ENCODE results near the gene WNT11.

Gene WNT11

GRCh38 chr11:76197332-76197731, 9.0 kb downstream of the WNT11 start:
- Histone ChIP-seq H3K27ac (ENCODE audit: low read depth, low read length) (no peak overlapping the region), H3K4me3 (ENCODE audit: low read depth in 1 of 5, low read length in 5 of 5) (no peak overlapping the region), H3K4me1 (ENCODE audit: control insufficient read depth in 5 of 5, insufficient read depth in 5 of 5, low read length in 5 of 5) (peaks cover 0 to 12% (median 7%) of the 10 kb centered on the region in 5 donors), H3K9ac (ENCODE audit: low read length in 5 of 5) (no peak overlapping the region), H3K36me3 (ENCODE audit: control insufficient read depth in 5 of 5, insufficient read depth in 5 of 5, low read length in 5 of 5) (peaks cover 0 to 78% (median 67%) of the 10 kb centered on the region in 5 donors), H3K27me3 (ENCODE audit: control insufficient read depth in 5 of 5, insufficient read depth in 4 of 5, low read length in 5 of 5) (no peaks in the 10 kb centered on the region), H3K9me3 (ENCODE audit: control insufficient read depth in 5 of 5, low read length in 5 of 5) (no peaks in the 10 kb centered on the region)

GRCh38 chr11:76196849-76197248, 9.5 kb downstream of the WNT11 start:
- peaks cover 0 to 12% (median 5%) of the 10 kb centered on the region in 5 donors for H3K4me1 ChIP-seq (ENCODE audit: control insufficient read depth in 5 of 5, insufficient read depth in 5 of 5, low read length in 5 of 5)
- H3K36me3 ChIP-seq (ENCODE audit: control insufficient read depth in 5 of 5, insufficient read depth in 5 of 5, low read length in 5 of 5), result peaks cover 0 to 78% (median 69%) of the 10 kb centered on the region in 5 donors
- no peak overlapping the region for H3K27ac ChIP-seq (ENCODE audit: low read depth, low read length)
- H3K9me3 ChIP-seq (ENCODE audit: control insufficient read depth in 5 of 5, low read length in 5 of 5), result no peaks in the 10 kb centered on the region
- H3K9ac ChIP-seq (ENCODE audit: low read length in 5 of 5), result no peak overlapping the region
- no peak overlapping the region for H3K4me3 ChIP-seq (ENCODE audit: low read depth in 1 of 5, low read length in 5 of 5)
- no peaks in the 10 kb centered on the region for H3K27me3 ChIP-seq (ENCODE audit: control insufficient read depth in 5 of 5, insufficient read depth in 4 of 5, low read length in 5 of 5)

GRCh38 chr11:76194872-76195668, 11.2 kb downstream of the WNT11 start:
- no peak overlapping the region for H3K27ac ChIP-seq (ENCODE audit: low read depth, low read length)
- no peak overlapping the region for H3K9ac ChIP-seq (ENCODE audit: low read length in 5 of 5)
- H3K4me1 ChIP-seq (ENCODE audit: control insufficient read depth in 5 of 5, insufficient read depth in 5 of 5, low read length in 5 of 5), result peaks cover 4 to 27% (median 15%) of the 10 kb centered on the region in 5 donors

GRCh38 chr11:76193219-76193618, 13.1 kb downstream of the WNT11 start:
- peaks cover 0 to 96% (median 89%) of the 10 kb centered on the region in 5 donors for H3K36me3 ChIP-seq (ENCODE audit: control insufficient read depth in 5 of 5, insufficient read depth in 5 of 5, low read length in 5 of 5)
- H3K9ac ChIP-seq (ENCODE audit: low read length in 5 of 5), result no peak overlapping the region
- H3K4me1 ChIP-seq (ENCODE audit: control insufficient read depth in 5 of 5, insufficient read depth in 5 of 5, low read length in 5 of 5), result peaks cover 4 to 27% (median 15%) of the 10 kb centered on the region in 5 donors
- no peaks in the 10 kb centered on the region for H3K9me3 ChIP-seq (ENCODE audit: control insufficient read depth in 5 of 5, low read length in 5 of 5)
- no peaks in the 10 kb centered on the region for H3K27me3 ChIP-seq (ENCODE audit: control insufficient read depth in 5 of 5, insufficient read depth in 4 of 5, low read length in 5 of 5)
- H3K4me3 ChIP-seq (ENCODE audit: low read depth in 1 of 5, low read length in 5 of 5), result no peak overlapping the region
- no peak overlapping the region for H3K27ac ChIP-seq (ENCODE audit: low read depth, low read length)

More at GRCh38 chr11:76194872-76195668, 11.2 kb downstream of the WNT11 start:
- no peaks in the 10 kb centered on the region for H3K27me3 ChIP-seq (ENCODE audit: control insufficient read depth in 5 of 5, insufficient read depth in 4 of 5, low read length in 5 of 5)
- H3K9me3 ChIP-seq (ENCODE audit: control insufficient read depth in 5 of 5, low read length in 5 of 5), result no peaks in the 10 kb centered on the region
- H3K4me3 ChIP-seq (ENCODE audit: low read depth in 1 of 5, low read length in 5 of 5), result no peak overlapping the region
- H3K36me3 ChIP-seq (ENCODE audit: control insufficient read depth in 5 of 5, insufficient read depth in 5 of 5, low read length in 5 of 5), result peaks cover 0 to 81% (median 76%) of the 10 kb centered on the region in 5 donors

- peaks cover 0 to 88% (median 79%) of the 10 kb centered on the region in 5 donors for H3K36me3 ChIP-seq (ENCODE audit: control insufficient read depth in 5 of 5, insufficient read depth in 5 of 5, low read length in 5 of 5)
- no peak overlapping the region for H3K9ac ChIP-seq (ENCODE audit: low read length in 5 of 5)
- H3K4me3 ChIP-seq (ENCODE audit: low read depth in 1 of 5, low read length in 5 of 5), result no peak overlapping the region
- H3K27ac ChIP-seq (ENCODE audit: low read depth, low read length), result no peak overlapping the region
- H3K9me3 ChIP-seq (ENCODE audit: control insufficient read depth in 5 of 5, low read length in 5 of 5), result no peaks in the 10 kb centered on the region
- H3K27me3 ChIP-seq (ENCODE audit: control insufficient read depth in 5 of 5, insufficient read depth in 4 of 5, low read length in 5 of 5), result no peaks in the 10 kb centered on the region
- H3K4me1 ChIP-seq (ENCODE audit: control insufficient read depth in 5 of 5, insufficient read depth in 5 of 5, low read length in 5 of 5), result peaks cover 9 to 45% (median 32%) of the 10 kb centered on the region in 5 donors
These were observed 15.9 kb downstream of the WNT11 start for GRCh38 chr11:76190376-76190775.

GRCh38 chr11:76189682-76190081, 16.6 kb downstream of the WNT11 start:
- Histone ChIP-seq H3K4me3 (ENCODE audit: low read depth in 1 of 5, low read length in 5 of 5) (no peak overlapping the region), H3K9me3 (ENCODE audit: control insufficient read depth in 5 of 5, low read length in 5 of 5) (no peaks in the 10 kb centered on the region), H3K36me3 (ENCODE audit: control insufficient read depth in 5 of 5, insufficient read depth in 5 of 5, low read length in 5 of 5) (peaks cover 0 to 87% (median 72%) of the 10 kb centered on the region in 5 donors), H3K4me1 (ENCODE audit: control insufficient read depth in 5 of 5, insufficient read depth in 5 of 5, low read length in 5 of 5) (peaks cover 11 to 52% (median 39%) of the 10 kb centered on the region in 5 donors), H3K27me3 (ENCODE audit: control insufficient read depth in 5 of 5, insufficient read depth in 4 of 5, low read length in 5 of 5) (no peaks in the 10 kb centered on the region), H3K9ac (ENCODE audit: low read length in 5 of 5) (no peak overlapping the region), H3K27ac (ENCODE audit: low read depth, low read length) (no peak overlapping the region)

- peaks cover 11 to 58% (median 42%) of the 10 kb centered on the region in 5 donors for H3K4me1 ChIP-seq (ENCODE audit: control insufficient read depth in 5 of 5, insufficient read depth in 5 of 5, low read length in 5 of 5)
- peaks cover 0 to 79% (median 64%) of the 10 kb centered on the region in 5 donors for H3K36me3 ChIP-seq (ENCODE audit: control insufficient read depth in 5 of 5, insufficient read depth in 5 of 5, low read length in 5 of 5)
- H3K27ac ChIP-seq (ENCODE audit: low read depth, low read length), result no peak overlapping the region
- no peaks in the 10 kb centered on the region for H3K27me3 ChIP-seq (ENCODE audit: control insufficient read depth in 5 of 5, insufficient read depth in 4 of 5, low read length in 5 of 5)
- peak overlapping the region in 1 of 5 donors; percentile 19 for H3K9ac ChIP-seq (ENCODE audit: low read length in 5 of 5)
- H3K9me3 ChIP-seq (ENCODE audit: control insufficient read depth in 5 of 5, low read length in 5 of 5), result no peaks in the 10 kb centered on the region
- no peak overlapping the region for H3K4me3 ChIP-seq (ENCODE audit: low read depth in 1 of 5, low read length in 5 of 5)
These were observed 17.4 kb downstream of the WNT11 start for GRCh38 chr11:76188873-76189272.

- Histone ChIP-seq H3K4me3 (ENCODE audit: low read depth in 1 of 5, low read length in 5 of 5) (no peak overlapping the region), H3K9ac (ENCODE audit: low read length in 5 of 5) (peak overlapping the region in 1 of 5 donors; percentile 36)
These were observed 19.5 kb downstream of the WNT11 start for GRCh38 chr11:76186776-76187279.

GRCh38 chr11:76185931-76186401, 20.3 kb downstream of the WNT11 start:
- peak overlapping the region; percentile 69 for H3K27ac ChIP-seq (ENCODE audit: low read depth, low read length)
- H3K4me1 ChIP-seq (ENCODE audit: control insufficient read depth in 5 of 5, insufficient read depth in 5 of 5, low read length in 5 of 5), result peaks cover 10 to 39% (median 35%) of the 10 kb centered on the region in 5 donors
- H3K27me3 ChIP-seq (ENCODE audit: control insufficient read depth in 5 of 5, insufficient read depth in 4 of 5, low read length in 5 of 5), result no peaks in the 10 kb centered on the region
- H3K36me3 ChIP-seq (ENCODE audit: control insufficient read depth in 5 of 5, insufficient read depth in 5 of 5, low read length in 5 of 5), result peaks cover 0 to 51% (median 37%) of the 10 kb centered on the region in 5 donors
- H3K9me3 ChIP-seq (ENCODE audit: control insufficient read depth in 5 of 5, low read length in 5 of 5), result no peaks in the 10 kb centered on the region
- H3K4me3 ChIP-seq (ENCODE audit: low read depth in 1 of 5, low read length in 5 of 5), result no peak overlapping the region
- H3K9ac ChIP-seq (ENCODE audit: low read length in 5 of 5), result no peak overlapping the region

More at GRCh38 chr11:76186776-76187279, 19.5 kb downstream of the WNT11 start:
- H3K27me3 ChIP-seq (ENCODE audit: control insufficient read depth in 5 of 5, insufficient read depth in 4 of 5, low read length in 5 of 5), result no peaks in the 10 kb centered on the region
- H3K36me3 ChIP-seq (ENCODE audit: control insufficient read depth in 5 of 5, insufficient read depth in 5 of 5, low read length in 5 of 5), result peaks cover 0 to 59% (median 45%) of the 10 kb centered on the region in 5 donors
- peak overlapping the region; percentile 60 for H3K27ac ChIP-seq (ENCODE audit: low read depth, low read length)
- no peaks in the 10 kb centered on the region for H3K9me3 ChIP-seq (ENCODE audit: control insufficient read depth in 5 of 5, low read length in 5 of 5)
- H3K4me1 ChIP-seq (ENCODE audit: control insufficient read depth in 5 of 5, insufficient read depth in 5 of 5, low read length in 5 of 5), result peaks cover 11 to 46% (median 37%) of the 10 kb centered on the region in 5 donors

GRCh38 chr11:76185511-76185910, 20.8 kb downstream of the WNT11 start:
- H3K4me1 ChIP-seq (ENCODE audit: control insufficient read depth in 5 of 5, insufficient read depth in 5 of 5, low read length in 5 of 5), result peaks cover 7 to 34% (median 31%) of the 10 kb centered on the region in 5 donors
- H3K36me3 ChIP-seq (ENCODE audit: control insufficient read depth in 5 of 5, insufficient read depth in 5 of 5, low read length in 5 of 5), result peaks cover 0 to 47% (median 33%) of the 10 kb centered on the region in 5 donors
- peak overlapping the region in 1 of 5 donors; percentile 48 for H3K9ac ChIP-seq (ENCODE audit: low read length in 5 of 5)
- H3K9me3 ChIP-seq (ENCODE audit: control insufficient read depth in 5 of 5, low read length in 5 of 5), result no peaks in the 10 kb centered on the region
- H3K4me3 ChIP-seq (ENCODE audit: low read depth in 1 of 5, low read length in 5 of 5), result no peak overlapping the region
- peak overlapping the region; percentile 69 for H3K27ac ChIP-seq (ENCODE audit: low read depth, low read length)
- no peaks in the 10 kb centered on the region for H3K27me3 ChIP-seq (ENCODE audit: control insufficient read depth in 5 of 5, insufficient read depth in 4 of 5, low read length in 5 of 5)

Measured in subcutaneous abdominal adipose tissue (tissue), 5 donors.